Measurements from ENCODE around the gene LAD1. TPM values are rescaled to one million over a fixed set of nuclear protein-coding genes. Genes with fewer than 3 reads are reported as not detected.

Gene LAD1
- total and polyA plus RNA-seq, 4 donors: 17.8 to 63.8 (median 38.7) TPM

GRCh38 chr1:201354151-201354900 is 44.8 kb downstream of the LAD1 start:
- H3K4me3 ChIP-seq: no peak overlapping the region

GRCh38 chr1:201353186-201353940 is 45.8 kb downstream of the LAD1 start:
- H3K4me3 ChIP-seq: no peak overlapping the region
- no peak overlapping the region for H3K9ac ChIP-seq (ENCODE audit: insufficient read depth in 1 of 2, low read length in 2 of 2)
- ATAC-seq (ENCODE audit: insufficient read depth, low FRiP score) (no peak), DNase-seq (no peak)
- peaks cover 0 to 5% (median 0%) of the 10 kb centered on the region in 3 donors for H3K27me3 ChIP-seq (ENCODE audit: control insufficient read depth in 3 of 3, insufficient read depth in 3 of 3, low read length in 2 of 3)
- H3K27ac ChIP-seq (ENCODE audit: low read depth in 1 of 2, low read length in 1 of 2): no peak overlapping the region
- H3K4me1 ChIP-seq (ENCODE audit: control insufficient read depth in 5 of 5, insufficient read depth in 5 of 5, low read length in 5 of 5): peaks cover 0 to 7% (median 0%) of the 10 kb centered on the region in 5 donors
- whole genome bisulfite sequencing, 2 donors: 86 to 91% methylated on average over 13 of the region's 13 CpGs
- no peaks in the 10 kb centered on the region for H3K36me3 ChIP-seq (ENCODE audit: control insufficient read depth in 4 of 4, insufficient read depth in 4 of 4, low read length in 4 of 4)
- no peaks in the 10 kb centered on the region for H3K9me3 ChIP-seq (ENCODE audit: control insufficient read depth in 4 of 4, insufficient read depth in 3 of 4, low read length in 3 of 4)
- no peak for TF ChIP-seq CTCF (IDR thresholded peaks at IDR 0.05; ENCODE audit: control extremely low read depth, extremely low read depth)

More at GRCh38 chr1:201354151-201354900, 44.8 kb downstream of the LAD1 start:
- Histone ChIP-seq H3K36me3 (ENCODE audit: control insufficient read depth in 4 of 4, insufficient read depth in 4 of 4, low read length in 4 of 4) (no peaks in the 10 kb centered on the region), H3K4me1 (ENCODE audit: control insufficient read depth in 5 of 5, insufficient read depth in 5 of 5, low read length in 5 of 5) (peaks cover 0 to 8% (median 0%) of the 10 kb centered on the region in 5 donors), H3K27me3 (ENCODE audit: control insufficient read depth in 3 of 3, insufficient read depth in 3 of 3, low read length in 2 of 3) (peaks cover 0 to 5% (median 0%) of the 10 kb centered on the region in 3 donors), H3K9ac (ENCODE audit: insufficient read depth in 1 of 2, low read length in 2 of 2) (no peak overlapping the region), H3K27ac (ENCODE audit: low read depth in 1 of 2, low read length in 1 of 2) (no peak overlapping the region), H3K9me3 (ENCODE audit: control insufficient read depth in 4 of 4, insufficient read depth in 3 of 4, low read length in 3 of 4) (no peaks in the 10 kb centered on the region)
- DNase-seq (no peak), ATAC-seq (ENCODE audit: insufficient read depth, low FRiP score) (no peak)
- TF ChIP-seq CTCF (IDR thresholded peaks at IDR 0.05; ENCODE audit: control extremely low read depth, extremely low read depth): no peak
- 91 to 92% methylated on average over 9 of the region's 9 CpGs for WGBS, 2 donors

- no peaks in the 10 kb centered on the region for H3K36me3 ChIP-seq (ENCODE audit: control insufficient read depth in 4 of 4, insufficient read depth in 4 of 4, low read length in 4 of 4)
- H3K27ac ChIP-seq (ENCODE audit: low read depth in 1 of 2, low read length in 1 of 2): no peak overlapping the region
- H3K4me3 ChIP-seq: no peak overlapping the region
- H3K9ac ChIP-seq (ENCODE audit: insufficient read depth in 1 of 2, low read length in 2 of 2): no peak overlapping the region
- no peak for TF ChIP-seq CTCF (IDR thresholded peaks at IDR 0.05; ENCODE audit: control extremely low read depth, extremely low read depth)
- no peaks in the 10 kb centered on the region for H3K9me3 ChIP-seq (ENCODE audit: control insufficient read depth in 4 of 4, insufficient read depth in 3 of 4, low read length in 3 of 4)
- DNase-seq (no peak), ATAC-seq (ENCODE audit: insufficient read depth, low FRiP score) (no peak)
- peaks cover 0 to 5% (median 0%) of the 10 kb centered on the region in 3 donors for H3K27me3 ChIP-seq (ENCODE audit: control insufficient read depth in 3 of 3, insufficient read depth in 3 of 3, low read length in 2 of 3)
- H3K4me1 ChIP-seq (ENCODE audit: control insufficient read depth in 5 of 5, insufficient read depth in 5 of 5, low read length in 5 of 5): peaks cover 0 to 3% (median 0%) of the 10 kb centered on the region in 5 donors
Measured at GRCh38 chr1:201351617-201352016, 47.5 kb downstream of the LAD1 start.
